ENCODE data around the gene ADARB2.
"Not testable (repeated sequence)": the region's sequence is repeated elsewhere in the genome, so short reads cannot be mapped to it uniquely, and the experiment has no call there.

The ADARB2 gene

DNA sequence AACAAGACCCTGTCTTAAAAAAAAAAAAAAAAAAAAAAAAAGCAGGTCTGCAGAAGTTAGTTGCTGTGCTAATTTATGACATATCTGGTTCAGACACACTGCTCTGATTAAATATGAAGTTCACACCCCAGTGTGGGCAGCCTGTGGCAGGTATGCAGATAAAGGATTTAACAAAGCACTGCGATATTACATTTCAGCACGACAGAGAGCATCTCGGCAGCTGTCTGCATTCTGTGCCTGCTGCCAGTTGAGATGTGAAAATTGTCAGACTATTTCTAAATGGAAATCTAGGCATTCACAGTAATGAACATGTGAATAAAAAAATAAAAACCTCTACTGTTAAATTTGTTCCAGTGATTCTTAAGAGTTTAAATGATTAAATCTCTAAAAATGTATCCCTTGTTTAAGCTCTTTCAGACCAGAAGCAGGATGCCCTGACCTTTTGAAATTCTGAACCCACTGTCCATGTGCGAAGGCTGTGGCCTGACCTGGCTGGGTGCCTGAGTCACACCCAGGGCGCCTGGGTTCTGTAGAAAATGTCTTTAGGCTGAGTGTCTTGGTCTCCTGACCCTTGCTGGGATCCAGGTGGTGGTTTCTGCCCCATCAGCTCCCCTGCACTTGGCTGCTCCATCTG, 408.2 kb downstream of the ADARB2 start:
- ChIA-PET CTCF (no interaction called here), POLR2A (no interaction called here)
- DNase-seq (ENCODE audit: low read depth, low spot score) = no peak
- no peak for TF ChIP-seq CTCF (IDR thresholded peaks at IDR 0.05; ENCODE audit: insufficient read depth, low read length, missing control alignments)
- H3K4me3 ChIP-seq (ENCODE audit: low read depth, low read length) = no peak overlapping the region

DNA sequence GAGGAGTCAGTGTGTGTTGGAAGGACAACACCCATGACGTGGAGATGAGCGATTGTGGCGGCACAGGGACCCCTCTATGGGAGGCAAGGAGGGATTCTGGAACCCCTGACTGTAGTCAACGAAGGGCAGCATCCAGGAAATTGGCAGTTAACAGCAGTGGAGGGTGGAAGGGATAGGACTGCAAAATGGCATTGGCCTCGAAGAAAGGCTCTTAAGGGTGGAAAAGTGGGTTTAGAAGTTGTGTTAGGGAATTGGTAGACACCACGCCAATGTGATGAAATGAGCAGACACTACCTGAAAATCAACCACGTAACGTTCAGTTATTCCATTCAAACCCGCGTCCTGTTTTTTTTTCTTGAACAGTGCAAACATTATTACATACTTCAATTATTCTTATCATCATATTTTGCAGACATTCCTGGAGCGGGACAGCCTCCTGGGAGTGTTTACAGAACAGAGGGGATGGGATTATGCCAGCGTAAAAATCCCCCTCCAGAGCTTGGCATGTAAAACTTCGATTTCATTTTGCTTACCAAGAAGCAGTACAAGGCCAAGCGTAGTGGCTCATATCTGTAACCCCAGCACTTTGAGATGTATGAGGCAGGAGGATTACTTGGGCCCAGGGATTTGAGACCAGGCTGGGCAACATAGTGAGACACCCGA, 409.0 kb downstream of the ADARB2 start:
- POLR2A ChIA-PET = no interaction called here
- DNase-seq (ENCODE audit: low read depth, low spot score) = no peak
- TF ChIP-seq CTCF (IDR thresholded peaks at IDR 0.05; ENCODE audit: insufficient read depth, low read length, missing control alignments) = no peak
- CTCF ChIA-PET = no interaction called here
- no peak overlapping the region for H3K4me3 ChIP-seq (ENCODE audit: low read depth, low read length)

DNA sequence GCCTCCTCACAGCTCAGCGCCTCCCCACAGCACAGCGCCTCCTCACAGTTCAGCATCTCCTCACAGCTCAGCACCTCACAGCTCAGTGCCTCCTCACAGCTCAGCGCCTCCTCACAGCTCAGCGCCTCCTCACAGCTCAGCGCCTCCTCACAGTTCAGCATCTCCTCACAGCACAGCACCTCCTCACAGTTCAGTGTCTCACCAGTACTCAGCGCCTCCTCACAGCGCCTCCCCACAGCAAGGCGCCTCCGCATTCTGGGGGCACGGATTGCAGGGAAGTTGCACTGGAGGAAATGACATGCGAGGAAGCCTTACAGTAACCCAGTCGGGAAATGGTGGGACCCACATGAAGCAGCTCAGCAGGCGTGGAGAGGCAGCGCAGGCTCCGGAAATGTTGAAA, 409.6 kb downstream of the ADARB2 start:
- ChIA-PET POLR2A (no interaction called here), CTCF (no interaction called here)
- no peak for DNase-seq (ENCODE audit: low read depth, low spot score)
- TF ChIP-seq CTCF (IDR thresholded peaks at IDR 0.05; ENCODE audit: insufficient read depth, low read length, missing control alignments) = no peak
- no peak overlapping the region for H3K4me3 ChIP-seq (ENCODE audit: low read depth, low read length)

DNA sequence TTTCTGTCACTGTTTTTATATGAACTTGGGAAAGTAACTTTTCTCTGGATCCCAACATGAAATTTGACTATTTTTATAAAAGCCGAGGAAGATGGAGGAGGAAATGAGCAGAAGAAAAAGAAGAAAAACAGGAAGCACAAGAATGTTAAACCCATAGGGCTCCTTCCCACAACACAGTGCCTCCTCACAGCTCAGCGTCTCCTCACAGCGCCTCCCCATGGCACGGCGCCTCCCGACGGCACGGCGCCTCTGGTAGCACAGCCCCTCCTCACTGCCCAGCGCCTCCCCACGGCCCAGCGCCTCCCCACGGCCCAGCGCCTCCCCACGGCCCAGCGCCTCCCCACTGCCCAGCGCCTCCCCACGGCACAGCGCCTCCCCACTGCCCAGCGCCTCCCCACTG, 410.8 kb downstream of the ADARB2 start:
- H3K4me3 ChIP-seq (ENCODE audit: low read depth, low read length); CTCF ChIA-PET; DNase-seq (ENCODE audit: low read depth, low spot score); POLR2A ChIA-PET: not testable (repeated sequence)

- no peak for DNase-seq (ENCODE audit: low read depth, low spot score)
- TF ChIP-seq CTCF (IDR thresholded peaks at IDR 0.05; ENCODE audit: insufficient read depth, low read length, missing control alignments) = no peak
- ChIA-PET CTCF (no interaction called here), POLR2A (no interaction called here)
- H3K4me3 ChIP-seq (ENCODE audit: low read depth, low read length) = no peak overlapping the region
Measured at GRCh38 chr10:1324903-1325302, 412.4 kb downstream of the ADARB2 start.

DNA sequence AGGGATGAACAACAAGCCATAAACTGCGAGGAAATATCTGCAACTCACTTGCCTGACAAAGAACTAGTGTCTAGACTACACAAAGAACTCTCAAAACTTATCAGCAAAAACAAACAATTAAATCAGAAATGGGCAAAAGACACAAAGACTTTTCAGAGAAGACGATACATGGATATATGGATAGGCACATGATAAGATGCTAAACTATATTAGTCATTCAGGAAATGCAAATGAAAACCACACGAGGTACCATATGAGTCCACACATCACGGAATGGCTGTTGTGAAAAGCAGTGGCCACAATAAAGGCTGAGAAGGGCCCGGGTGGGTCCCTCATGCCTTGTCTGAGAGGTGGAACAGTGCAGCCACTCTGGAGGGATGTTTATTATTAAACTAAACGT, 413.4 kb downstream of the ADARB2 start:
- ChIA-PET CTCF (no interaction called here), POLR2A (no interaction called here)
- no peak for DNase-seq (ENCODE audit: low read depth, low spot score)

More for the DNA sequence above, 413.4 kb downstream of the ADARB2 start:
- H3K4me3 ChIP-seq (ENCODE audit: low read depth, low read length) = no peak overlapping the region
- no peak for TF ChIP-seq CTCF (IDR thresholded peaks at IDR 0.05; ENCODE audit: insufficient read depth, low read length, missing control alignments)

Data from AG04449 (cell line).